IPS-NIHi7 (cell line): ENCODE measurements around the gene CORO1C.
"Not testable (repeated sequence)": the region's sequence is repeated elsewhere in the genome, so short reads cannot be mapped to it uniquely, and the experiment has no call there.

Source experiments
- DNase-seq: peaks from one replicate; pipeline ENCODE4 v3.0.0; 2012; ENCODE audit warnings: mixed read lengths; ENCODE audit errors: extremely low spot score

Gene CORO1C

GRCh38 chr12:108675792-108676191 lies 55.5 kb downstream of the CORO1C start:
- no peak for DNase-seq

GRCh38 chr12:108672054-108672453 lies 59.3 kb downstream of the CORO1C start:
- no peak for DNase-seq

- DNase-seq = no peak
Observed at GRCh38 chr12:108671110-108671509, 60.2 kb downstream of the CORO1C start.

GRCh38 chr12:108670066-108670631 lies 61.2 kb downstream of the CORO1C start:
- DNase-seq = no peak

- no peak for DNase-seq
Observed at GRCh38 chr12:108668542-108668941, 62.8 kb downstream of the CORO1C start.

GRCh38 chr12:108668063-108668462 lies 63.3 kb downstream of the CORO1C start:
- no peak for DNase-seq

- no peak for DNase-seq
Observed at GRCh38 chr12:108667349-108667748, 64.0 kb downstream of the CORO1C start.

- no peak for DNase-seq
Observed at GRCh38 chr12:108666401-108666881, 64.9 kb downstream of the CORO1C start.

GRCh38 chr12:108665608-108666202 lies 65.6 kb downstream of the CORO1C start:
- DNase-seq = no peak

- DNase-seq = peak; percentile 82
Observed at GRCh38 chr12:108664338-108665258, 66.7 kb downstream of the CORO1C start.

GRCh38 chr12:108663324-108664015 lies 67.8 kb downstream of the CORO1C start:
- DNase-seq = no peak

GRCh38 chr12:108658115-108658514 lies 73.2 kb downstream of the CORO1C start:
- DNase-seq = not testable (repeated sequence)

- no peak for DNase-seq
Observed at GRCh38 chr12:108657130-108657745, 74.1 kb downstream of the CORO1C start.

- DNase-seq = not testable (repeated sequence)
Observed at GRCh38 chr12:108656247-108656646, 75.1 kb downstream of the CORO1C start.

GRCh38 chr12:108655812-108656175 lies 75.5 kb downstream of the CORO1C start:
- not testable (repeated sequence) for DNase-seq

GRCh38 chr12:108654622-108655021 lies 76.7 kb downstream of the CORO1C start:
- not testable (repeated sequence) for DNase-seq

- DNase-seq = no peak
Observed at GRCh38 chr12:108653922-108654321, 77.4 kb downstream of the CORO1C start.

- DNase-seq = no peak
Observed at GRCh38 chr12:108653082-108653516, 78.2 kb downstream of the CORO1C start.

GRCh38 chr12:108650083-108650482 lies 81.2 kb downstream of the CORO1C start:
- no peak for DNase-seq

GRCh38 chr12:108649669-108650068 lies 81.6 kb downstream of the CORO1C start:
- DNase-seq = no peak

- no peak for DNase-seq
Observed at GRCh38 chr12:108649126-108649525, 82.2 kb downstream of the CORO1C start.
